T follicular helper cell (primary cell): Measurements from ENCODE around the gene CARD14.
A peak's percentile ranks its signal among the peaks of the same experiment; 100 is the strongest.
"Not testable (repeated sequence)": the region's sequence is repeated elsewhere in the genome, so short reads cannot be mapped to it uniquely, and the experiment has no call there.

Source experiments
- DNase-seq: peaks from one replicate; pipeline ENCODE4 v3.0.0-alpha.2; 2020; ENCODE audit warnings: low read depth

The CARD14 gene

DNA sequence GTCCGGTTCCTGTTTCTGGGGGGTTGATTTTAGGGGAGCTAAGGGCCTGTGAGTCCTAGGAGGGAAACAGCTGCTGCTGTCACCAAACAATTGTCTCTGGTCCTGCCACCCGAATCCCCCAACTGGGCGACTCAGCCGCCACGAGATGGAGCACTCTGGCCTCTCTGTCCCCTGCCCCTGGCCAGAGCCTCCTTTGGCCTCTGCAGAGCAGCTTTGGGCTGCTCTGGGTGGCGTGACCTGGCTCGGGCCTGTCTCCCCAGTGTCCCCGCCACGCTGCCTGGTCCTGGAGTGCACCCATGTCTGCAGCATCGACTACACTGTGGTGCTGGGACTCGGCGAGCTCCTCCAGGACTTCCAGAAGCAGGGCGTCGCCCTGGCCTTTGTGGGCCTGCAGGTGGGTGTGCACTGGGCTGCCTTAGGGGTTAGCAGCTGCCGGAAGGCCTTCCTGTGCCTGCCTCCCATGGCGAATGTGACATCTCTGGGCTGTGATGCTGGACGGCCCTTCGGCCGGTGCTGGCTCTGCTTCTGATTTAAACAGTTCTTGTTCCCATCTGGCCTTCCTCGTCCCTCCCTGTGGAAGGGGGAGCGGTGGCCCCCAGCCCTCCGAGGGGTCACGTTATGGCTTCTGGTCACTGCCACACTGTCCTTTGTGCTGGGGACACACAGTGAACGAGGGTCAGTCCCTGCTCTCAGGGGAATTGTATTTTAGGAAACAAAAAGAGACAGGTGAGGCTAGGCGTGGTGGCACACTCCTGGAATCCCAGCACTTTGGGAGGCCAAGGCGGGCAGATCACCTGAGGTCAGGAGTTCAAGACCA, 79.3 kb downstream of the CARD14 start:
- no peak for DNase-seq

DNA sequence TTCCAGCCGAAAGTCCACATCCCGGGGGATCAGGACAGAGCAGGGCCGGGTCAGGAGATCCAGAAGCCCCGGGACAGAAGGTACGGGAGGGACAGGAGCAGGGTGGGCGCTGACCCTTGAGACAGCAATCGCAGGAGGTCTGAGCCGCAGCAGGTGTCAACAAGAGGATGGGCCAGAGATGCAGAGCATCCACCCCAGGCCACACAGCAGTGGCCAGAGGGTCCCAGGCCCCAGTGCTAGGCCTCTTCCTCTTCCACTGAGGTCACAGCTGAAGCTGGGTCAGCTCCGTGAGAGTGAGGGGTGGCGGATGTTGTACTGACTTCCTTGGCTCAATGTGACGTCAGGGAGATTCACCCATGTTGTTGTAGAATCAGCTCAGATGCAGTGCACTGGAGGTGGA, 82.1 kb downstream of the CARD14 start:
- no peak for DNase-seq

GRCh38 chr17:80252871-80253270, 83.0 kb downstream of the CARD14 start:
- DNase-seq: peak; percentile 83

DNA sequence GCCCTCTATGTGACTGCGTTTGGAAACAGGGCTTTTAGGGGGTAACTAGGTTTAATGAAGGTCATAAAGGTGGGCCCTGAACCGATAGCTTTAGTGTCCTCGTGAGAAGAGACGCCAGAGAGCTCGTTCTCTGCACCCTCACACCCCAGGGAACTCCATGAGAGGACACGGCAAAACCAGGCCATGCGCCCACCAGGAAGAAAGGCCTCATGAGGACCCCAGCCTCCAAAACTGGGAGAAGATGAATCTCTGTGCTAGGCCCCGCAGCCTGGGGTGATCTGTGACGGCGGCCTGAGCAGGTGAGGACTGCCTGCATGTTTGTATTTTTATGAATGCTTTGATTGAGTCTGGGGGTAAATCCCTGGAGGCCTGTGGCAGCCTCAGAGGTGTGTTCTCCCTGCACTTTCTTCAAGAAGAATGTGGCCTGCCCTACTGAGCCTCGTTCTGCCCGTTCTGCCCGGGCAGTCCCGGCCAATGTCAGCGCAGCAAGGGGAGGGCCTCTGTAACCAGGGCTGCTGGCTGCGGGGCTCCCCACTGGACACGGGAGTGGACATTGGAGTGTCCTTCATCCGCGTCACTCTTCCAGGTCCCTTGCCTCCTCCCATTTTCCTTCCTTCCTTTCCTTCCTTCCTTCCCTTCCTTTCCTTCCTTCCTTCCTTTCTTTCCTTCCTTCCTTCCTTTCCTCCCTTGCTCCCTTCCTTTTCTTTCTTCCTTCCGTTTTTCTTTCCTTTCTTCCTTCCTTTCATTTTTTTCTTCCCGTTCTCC, 84.0 kb downstream of the CARD14 start:
- no peak for DNase-seq

DNA sequence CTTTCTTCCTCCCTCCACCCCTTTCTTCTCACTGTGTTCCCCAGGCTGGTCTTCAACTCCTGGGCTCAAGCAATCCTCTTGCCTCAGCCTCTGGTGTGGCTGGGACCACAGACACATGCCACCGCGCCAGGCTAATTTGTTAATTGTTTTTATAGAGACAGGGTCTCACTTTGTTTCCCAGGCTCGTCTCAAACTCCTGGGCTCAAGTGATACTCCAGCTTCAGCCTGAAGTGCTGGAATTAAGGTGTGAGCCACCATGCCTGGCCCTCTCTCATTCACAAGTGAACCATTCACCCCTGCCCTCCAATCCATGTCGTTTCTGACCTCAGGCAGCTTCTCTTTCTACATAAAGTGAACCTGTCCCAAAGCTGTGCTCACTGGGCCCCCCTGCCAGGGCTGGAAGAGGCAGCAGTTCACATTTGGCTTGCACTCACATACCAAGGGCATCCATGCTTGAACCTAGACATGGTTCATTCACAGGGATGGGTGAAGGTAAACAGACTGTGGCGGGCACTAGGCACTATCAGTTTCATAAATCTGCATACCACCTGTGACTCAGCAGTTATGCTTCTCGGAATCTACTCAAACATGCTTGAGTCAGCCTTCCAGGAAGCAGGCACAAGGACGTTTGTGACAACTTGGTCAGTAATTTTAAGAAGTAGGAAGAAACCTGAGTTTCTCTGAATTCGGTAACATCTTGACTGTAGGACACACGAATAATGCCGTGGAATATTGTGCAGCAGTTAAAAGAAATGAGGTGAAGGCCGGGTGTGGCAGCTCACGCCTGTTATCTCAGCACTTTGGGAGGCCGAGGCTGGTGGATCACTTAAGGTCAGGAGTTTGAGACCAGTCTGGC, 84.8 kb downstream of the CARD14 start:
- DNase-seq: peak; percentile 43

DNA sequence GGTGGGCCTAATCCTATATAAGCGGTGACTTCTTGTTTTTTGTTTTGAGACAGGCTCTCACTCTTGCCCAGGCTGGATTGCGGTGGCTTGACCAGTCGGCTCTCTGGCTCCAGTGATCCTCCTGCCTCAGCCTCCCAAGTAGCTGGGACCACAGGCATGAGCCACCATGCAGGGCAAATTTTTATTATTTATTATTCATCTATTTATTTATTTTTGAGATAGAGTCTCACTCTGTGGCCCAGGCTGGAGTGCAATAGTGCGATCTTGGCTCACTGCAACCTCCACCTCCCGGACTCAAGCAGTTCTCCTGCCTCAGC, 86.2 kb downstream of the CARD14 start:
- DNase-seq: no peak

DNA sequence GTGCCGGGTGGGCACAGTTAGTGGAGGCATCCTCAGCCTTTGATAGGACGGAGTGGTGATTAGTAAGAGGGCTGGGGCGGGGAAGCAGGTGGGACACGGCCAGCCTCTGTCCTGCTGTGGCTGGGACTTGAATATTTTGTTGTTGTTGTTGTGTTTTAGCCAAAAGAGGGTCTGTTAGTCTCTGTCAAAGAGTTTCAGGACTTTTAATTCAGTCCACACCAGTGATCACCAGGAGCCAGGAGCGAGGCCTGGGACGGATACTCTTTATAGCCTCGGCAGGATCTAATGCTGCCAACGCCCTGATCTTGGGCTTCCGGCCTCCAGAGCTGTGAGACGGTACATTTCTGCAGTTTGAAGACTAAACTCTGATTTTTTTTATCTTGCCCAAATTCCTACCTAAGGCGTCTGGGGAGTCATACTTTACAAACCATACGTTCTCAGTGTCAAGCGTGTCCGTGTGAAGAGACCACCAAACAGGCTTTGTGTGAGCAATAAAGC, 87.9 kb downstream of the CARD14 start:
- no peak for DNase-seq

GRCh38 chr17:80258296-80258695, 88.5 kb downstream of the CARD14 start:
- not testable (repeated sequence) for DNase-seq
